Tibial nerve (tissue), 4 donors: Measurements from ENCODE around the gene IPO9.

Experiments used
- EP300 ChIP-seq, 2 donors: sonication (generic); formaldehyde crosslinking; IDR thresholded peaks; one replicate each; pipeline ENCODE4 v1.6.1; 2017; ENCODE audit warnings: antibody characterized with exemption in 2 of 2, mild to moderate bottlenecking in 1 of 2
- POLR2A ChIP-seq, 2 donors: fragments of 450-650 bp; IDR thresholded peaks; one replicate each; pipeline ENCODE4 v1.6.1; 2017; ENCODE audit warnings: antibody characterized with exemption in 2 of 2, mild to moderate bottlenecking in 2 of 2, moderate library complexity in 2 of 2
- TF ChIP-seq, protein P1 (sequence below), 5 experiments: fragments of 200-600 bp in 3 of 5; fragments of 450-650 bp in 2 of 5; sonication (generic) in 3 of 5; IDR thresholded peaks; one replicate each; pipeline ENCODE4 v1.5.1; 2016 to 2019; ENCODE audit warnings: antibody characterized with exemption in 5 of 5, mild to moderate bottlenecking in 3 of 5, moderate library complexity in 2 of 5

DNA sequence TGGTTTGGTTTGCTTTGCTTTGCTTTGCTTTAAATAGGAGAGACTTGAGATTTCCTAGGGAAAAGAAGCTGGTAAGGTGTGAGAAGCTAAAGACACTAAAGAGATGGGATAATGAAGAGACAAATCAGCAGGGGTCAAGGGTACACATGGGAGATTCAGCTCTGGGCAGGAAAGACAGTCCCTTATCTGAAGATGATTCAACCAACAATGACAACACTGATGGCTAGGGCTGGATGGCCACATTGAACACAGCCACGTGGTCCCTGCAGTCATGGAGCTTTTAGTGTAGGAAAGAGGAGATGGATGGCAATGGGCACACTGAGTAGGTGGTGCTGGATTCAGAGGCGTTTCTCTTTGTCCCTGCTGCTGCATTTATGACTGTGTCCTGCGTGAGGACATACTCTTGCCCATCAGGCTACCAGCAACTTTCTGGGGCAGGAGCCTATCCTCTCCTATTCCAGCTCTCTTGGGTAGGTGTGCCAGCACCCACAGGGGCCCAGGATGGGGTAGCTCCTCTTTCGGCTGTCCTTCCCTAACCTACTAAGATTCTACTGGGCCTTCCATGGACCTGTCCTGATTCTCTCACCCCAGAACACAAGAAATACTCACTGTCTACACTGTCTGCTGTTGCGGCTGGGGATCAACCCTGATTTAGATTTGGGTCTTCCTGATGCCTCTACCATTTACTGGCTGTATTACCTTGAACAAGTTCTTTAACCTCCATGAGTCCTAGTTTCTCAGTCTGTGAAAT, 58.3 kb downstream of the IPO9 start:
- TF ChIP-seq, protein P1, sequence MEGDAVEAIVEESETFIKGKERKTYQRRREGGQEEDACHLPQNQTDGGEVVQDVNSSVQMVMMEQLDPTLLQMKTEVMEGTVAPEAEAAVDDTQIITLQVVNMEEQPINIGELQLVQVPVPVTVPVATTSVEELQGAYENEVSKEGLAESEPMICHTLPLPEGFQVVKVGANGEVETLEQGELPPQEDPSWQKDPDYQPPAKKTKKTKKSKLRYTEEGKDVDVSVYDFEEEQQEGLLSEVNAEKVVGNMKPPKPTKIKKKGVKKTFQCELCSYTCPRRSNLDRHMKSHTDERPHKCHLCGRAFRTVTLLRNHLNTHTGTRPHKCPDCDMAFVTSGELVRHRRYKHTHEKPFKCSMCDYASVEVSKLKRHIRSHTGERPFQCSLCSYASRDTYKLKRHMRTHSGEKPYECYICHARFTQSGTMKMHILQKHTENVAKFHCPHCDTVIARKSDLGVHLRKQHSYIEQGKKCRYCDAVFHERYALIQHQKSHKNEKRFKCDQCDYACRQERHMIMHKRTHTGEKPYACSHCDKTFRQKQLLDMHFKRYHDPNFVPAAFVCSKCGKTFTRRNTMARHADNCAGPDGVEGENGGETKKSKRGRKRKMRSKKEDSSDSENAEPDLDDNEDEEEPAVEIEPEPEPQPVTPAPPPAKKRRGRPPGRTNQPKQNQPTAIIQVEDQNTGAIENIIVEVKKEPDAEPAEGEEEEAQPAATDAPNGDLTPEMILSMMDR (IDR thresholded peaks at IDR 0.05), result no peak
- TF ChIP-seq POLR2A (IDR thresholded peaks at IDR 0.05) (no peak), EP300 (IDR thresholded peaks at IDR 0.05) (no peak)
